ENCODE data around the gene CD19. TPM values are rescaled to one million over a fixed set of nuclear protein-coding genes. Genes with fewer than 3 reads are reported as not detected.

The CD19 gene
- total and polyA plus RNA-seq, 10 of the 15 experiments (the other 5 are each of a cell fraction or from before 2014, with no cell fraction given) = 1.2 to 125 (median 77.2) TPM

DNA sequence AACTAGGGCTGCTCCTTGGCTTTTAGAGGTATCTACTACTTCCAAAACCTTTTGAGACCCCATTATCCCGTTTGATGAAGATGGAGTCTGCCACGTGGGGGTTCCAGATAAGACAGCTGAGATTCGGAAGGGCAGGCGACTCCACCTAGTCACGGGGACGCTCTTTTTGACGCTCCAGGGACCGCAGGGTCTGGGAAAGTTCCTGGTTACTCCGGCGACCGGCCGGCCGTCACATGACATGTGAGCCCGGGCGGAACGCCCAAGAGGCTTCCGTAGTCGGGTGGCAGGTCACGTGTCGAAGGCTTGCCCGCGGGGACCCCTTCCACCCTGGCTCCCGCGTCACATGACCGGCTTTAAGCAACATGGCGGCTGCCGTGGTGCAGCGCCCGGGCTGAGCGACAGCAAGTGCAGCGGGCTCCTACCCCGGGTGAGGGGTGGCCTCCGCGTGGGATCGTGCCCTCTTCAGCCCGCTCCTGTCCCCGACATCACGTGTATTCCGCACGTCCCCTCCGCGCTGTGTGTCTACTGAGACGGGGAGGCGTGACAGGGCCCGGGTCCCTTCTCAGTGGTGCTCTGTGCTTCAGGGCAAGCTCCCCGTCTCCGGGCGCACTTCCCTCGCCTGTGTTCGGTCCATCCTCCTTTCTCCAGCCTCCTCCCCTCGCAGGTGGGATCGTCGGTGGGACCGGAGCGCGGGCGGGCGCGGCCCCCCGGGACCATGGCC, 42.8 kb downstream of the CD19 start, which contains the start of gene SPNS1 (continued):
- TF ChIP-seq SKIL (IDR thresholded peaks at IDR 0.05; ENCODE audit: low read depth, poor library complexity, severe bottlenecking) (peak; percentile 41), MYB (IDR thresholded peaks at IDR 0.05; ENCODE audit: borderline replicate concordance, low read depth, low read length) (no peak), BMI1 (IDR thresholded peaks at IDR 0.05; ENCODE audit: borderline replicate concordance) (peak; percentile 53; the same call in 1 of the 2 replicates), ZNF687 (IDR thresholded peaks at IDR 0.05) (0 out of 2 replicates have a peak, but pooled peaks have one; percentile 66), ATF7 (IDR thresholded peaks at IDR 0.05; ENCODE audit: low read depth) (no peak), CBX3 (IDR thresholded peaks at IDR 0.05; ENCODE audit: borderline replicate concordance, low read depth) (no peak), STAT1 (conservative IDR thresholded peaks at IDR 0.05) (peak; percentile 53; the same call in 1 of the 2 replicates), ZBTB4 (CRISPR knock-in tag; IDR thresholded peaks at IDR 0.05) (no peak), BCL3 (IDR thresholded peaks at IDR 0.05; ENCODE audit: borderline replicate concordance, insufficient read depth, low read depth, low read length, poor library complexity, severe bottlenecking) (peak; percentile 76), RUNX3 (IDR thresholded peaks at IDR 0.05; ENCODE audit: low read length) (peak; percentile 79), DPF2 (IDR thresholded peaks at IDR 0.05) (peak; percentile 53; the same call in 1 of the 2 replicates), IKZF1 (conservative IDR thresholded peaks at IDR 0.05) (peak; percentile 94)
- TF ChIP-seq, protein P1, sequence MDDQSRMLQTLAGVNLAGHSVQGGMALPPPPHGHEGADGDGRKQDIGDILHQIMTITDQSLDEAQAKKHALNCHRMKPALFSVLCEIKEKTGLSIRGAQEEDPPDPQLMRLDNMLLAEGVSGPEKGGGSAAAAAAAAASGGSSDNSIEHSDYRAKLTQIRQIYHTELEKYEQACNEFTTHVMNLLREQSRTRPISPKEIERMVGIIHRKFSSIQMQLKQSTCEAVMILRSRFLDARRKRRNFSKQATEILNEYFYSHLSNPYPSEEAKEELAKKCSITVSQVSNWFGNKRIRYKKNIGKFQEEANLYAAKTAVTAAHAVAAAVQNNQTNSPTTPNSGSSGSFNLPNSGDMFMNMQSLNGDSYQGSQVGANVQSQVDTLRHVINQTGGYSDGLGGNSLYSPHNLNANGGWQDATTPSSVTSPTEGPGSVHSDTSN (IDR thresholded peaks at IDR 0.05; ENCODE audit: insufficient replicate concordance, low read depth, low read length) = peak; percentile 71
- TF ChIP-seq, protein P2, sequence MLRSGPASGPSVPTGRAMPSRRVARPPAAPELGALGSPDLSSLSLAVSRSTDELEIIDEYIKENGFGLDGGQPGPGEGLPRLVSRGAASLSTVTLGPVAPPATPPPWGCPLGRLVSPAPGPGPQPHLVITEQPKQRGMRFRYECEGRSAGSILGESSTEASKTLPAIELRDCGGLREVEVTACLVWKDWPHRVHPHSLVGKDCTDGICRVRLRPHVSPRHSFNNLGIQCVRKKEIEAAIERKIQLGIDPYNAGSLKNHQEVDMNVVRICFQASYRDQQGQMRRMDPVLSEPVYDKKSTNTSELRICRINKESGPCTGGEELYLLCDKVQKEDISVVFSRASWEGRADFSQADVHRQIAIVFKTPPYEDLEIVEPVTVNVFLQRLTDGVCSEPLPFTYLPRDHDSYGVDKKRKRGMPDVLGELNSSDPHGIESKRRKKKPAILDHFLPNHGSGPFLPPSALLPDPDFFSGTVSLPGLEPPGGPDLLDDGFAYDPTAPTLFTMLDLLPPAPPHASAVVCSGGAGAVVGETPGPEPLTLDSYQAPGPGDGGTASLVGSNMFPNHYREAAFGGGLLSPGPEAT (IDR thresholded peaks at IDR 0.05; ENCODE audit: low read depth) = peak; percentile 100

Measured in GM12878 (cell line).